GM23248 (cell line): ENCODE results near the gene CD248.

Source experiments
- EZH2 ChIP-seq: fragments of 200-600 bp; sonication (generic); IDR thresholded peaks from 2 replicates; pipeline ENCODE4 v1.6.1; 2018; ENCODE audit warnings: antibody characterized with exemption, mild to moderate bottlenecking; ENCODE audit not compliant: insufficient read depth, poor library complexity, severe bottlenecking
- EZH2phosphoT487 ChIP-seq: fragments of 200-600 bp; sonication (generic); IDR thresholded peaks from 2 replicates; pipeline ENCODE4 v1.6.1; 2018; ENCODE audit warnings: antibody characterized with exemption, moderate library complexity, mild to moderate bottlenecking, low read depth; ENCODE audit not compliant: insufficient read depth

DNA sequence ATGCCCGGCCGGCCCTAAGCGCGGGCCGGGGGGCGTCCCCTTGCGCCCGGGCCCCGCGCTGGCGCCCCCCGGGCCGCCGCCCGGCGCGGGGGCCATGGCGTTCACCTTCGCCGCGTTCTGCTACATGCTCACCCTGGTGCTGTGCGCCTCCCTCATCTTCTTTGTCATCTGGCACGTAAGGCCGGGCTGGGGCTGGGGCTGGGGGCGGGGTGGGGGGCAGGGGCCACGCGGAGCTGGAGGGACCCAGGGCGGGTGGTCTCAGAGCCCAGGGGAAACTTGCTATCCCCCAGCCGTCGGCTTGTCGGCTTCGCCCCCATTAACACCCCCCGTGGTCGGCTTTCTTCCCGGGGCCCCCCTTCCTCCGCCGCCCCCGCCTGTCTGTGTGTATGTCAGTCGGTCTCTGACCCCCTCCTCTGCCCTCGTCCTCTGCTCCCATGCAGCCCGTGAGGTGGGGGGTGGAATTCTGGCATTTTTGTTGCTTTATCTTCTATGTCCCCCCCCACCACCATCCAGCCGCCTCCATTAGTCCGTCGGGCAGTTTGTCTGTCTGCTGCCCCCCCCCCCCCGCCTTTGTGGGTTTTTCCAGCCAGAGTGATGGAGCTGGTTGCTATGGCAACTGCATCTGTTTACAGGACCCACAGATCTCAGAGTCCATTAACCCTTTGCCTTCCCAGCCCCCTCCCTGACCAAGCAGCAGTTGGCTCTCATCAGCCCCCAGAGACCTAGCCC, 38.3 kb downstream of the CD248 start:
- TF ChIP-seq EZH2phosphoT487 (no peak), EZH2 (no peak)
